Measurements from ENCODE around the gene FAAP20.

Gene FAAP20

DNA sequence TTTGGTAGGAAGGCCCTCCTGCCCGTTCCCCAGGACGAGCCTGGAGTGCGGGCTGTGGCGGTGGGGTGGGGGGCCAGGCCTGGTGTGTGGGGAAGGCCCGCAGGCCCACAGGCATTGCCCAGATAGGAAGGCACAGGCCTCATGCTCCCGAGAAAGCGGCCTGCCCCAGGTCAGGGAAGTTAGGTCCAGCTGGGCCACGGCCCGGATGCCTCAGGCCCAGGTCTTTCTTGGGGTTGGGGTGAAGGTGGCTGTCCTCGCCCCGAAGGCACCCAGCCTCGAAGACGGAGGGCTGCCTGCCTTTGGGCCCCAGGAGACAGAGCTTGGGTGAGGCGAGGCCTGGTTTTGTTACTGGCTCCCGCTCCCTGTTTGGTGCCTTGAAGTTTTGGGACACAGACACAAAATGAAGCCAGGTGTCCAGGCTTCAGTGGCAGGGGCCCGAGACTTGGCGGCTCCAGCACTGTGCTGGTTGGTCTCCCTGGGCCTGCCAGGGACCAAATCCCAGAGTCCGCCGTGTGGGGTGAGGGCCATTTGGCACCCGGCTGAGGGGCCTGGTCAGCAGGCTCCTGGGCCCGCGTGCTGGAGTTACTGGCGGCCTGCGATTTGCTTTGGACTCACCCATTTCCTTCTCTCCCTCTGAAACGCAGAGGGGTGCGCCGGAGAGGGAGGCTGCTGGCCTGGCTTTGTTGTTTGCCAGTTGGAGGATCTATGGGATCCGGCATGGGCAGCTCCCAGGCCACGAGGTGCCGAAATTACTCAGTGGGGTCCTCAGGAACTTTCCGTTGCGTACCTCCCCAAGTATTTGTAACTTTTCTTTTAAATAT is 35.5 kb upstream of the FAAP20 start:
- no peak for DNase-seq (ENCODE audit: low spot score)

DNA sequence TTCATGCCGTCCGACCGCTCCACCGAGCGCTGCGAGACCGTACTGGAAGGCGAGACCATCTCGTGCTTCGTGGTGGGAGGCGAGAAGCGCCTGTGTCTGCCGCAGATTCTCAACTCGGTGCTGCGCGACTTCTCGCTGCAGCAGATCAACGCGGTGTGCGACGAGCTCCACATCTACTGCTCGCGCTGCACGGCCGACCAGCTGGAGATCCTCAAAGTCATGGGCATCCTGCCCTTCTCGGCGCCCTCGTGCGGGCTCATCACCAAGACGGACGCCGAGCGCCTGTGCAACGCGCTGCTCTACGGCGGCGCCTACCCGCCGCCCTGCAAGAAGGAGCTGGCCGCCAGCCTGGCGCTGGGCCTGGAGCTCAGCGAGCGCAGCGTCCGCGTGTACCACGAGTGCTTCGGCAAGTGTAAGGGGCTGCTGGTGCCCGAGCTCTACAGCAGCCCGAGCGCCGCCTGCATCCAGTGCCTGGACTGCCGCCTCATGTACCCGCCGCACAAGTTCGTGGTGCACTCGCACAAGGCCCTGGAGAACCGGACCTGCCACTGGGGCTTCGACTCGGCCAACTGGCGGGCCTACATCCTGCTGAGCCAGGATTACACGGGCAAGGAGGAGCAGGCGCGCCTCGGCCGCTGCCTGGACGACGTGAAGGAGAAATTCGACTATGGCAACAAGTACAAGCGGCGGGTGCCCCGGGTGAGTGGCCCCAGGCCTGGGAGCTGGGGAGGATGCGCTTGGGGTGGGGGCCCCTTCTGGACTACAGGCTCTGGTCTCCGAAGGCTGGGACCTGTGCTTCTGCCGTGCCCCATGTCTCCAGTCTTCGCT is 34.7 kb upstream of the FAAP20 start:
- DNase-seq (ENCODE audit: low spot score) = peak; percentile 20

DNA sequence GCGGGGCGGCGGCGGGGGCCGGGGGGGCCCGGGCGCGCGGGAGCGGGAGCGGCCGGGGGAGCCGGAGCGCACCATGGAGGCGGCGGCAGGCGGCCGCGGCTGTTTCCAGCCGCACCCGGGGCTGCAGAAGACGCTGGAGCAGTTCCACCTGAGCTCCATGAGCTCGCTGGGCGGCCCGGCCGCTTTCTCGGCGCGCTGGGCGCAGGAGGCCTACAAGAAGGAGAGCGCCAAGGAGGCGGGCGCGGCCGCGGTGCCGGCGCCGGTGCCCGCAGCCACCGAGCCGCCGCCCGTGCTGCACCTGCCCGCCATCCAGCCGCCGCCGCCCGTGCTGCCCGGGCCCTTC is 34.1 kb upstream of the FAAP20 start:
- DNase-seq (ENCODE audit: low spot score) = no peak

DNA sequence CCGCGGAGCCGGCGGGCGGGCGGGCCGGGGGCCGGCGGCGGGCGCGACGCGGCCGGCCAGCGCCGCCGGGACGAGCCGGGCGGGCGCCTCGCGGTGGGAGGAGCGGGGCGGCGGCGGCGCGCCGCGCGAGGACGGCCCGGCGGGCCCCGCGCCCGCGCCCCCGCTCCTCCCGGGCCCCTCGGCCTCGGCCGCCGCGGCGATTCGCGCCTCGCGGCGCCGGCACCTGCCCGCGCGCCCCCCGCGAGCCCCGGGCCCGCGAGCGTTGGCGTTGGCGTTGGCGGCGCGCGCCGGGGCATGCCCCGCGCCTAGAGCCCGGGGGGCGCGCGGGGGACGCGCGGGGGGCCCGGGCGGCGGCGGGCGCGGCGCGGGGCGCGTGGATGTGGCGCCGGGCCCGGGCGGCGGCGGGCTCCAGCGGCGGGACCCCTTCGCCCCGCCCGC is 33.6 kb upstream of the FAAP20 start, which contains the start of gene SKI:
TSS of gene SKI (plus strand) at position 163 of the 438 bp plus-strand sequence. CDS start 448 bp downstream, outside the sequence.
- DNase-seq (ENCODE audit: low spot score) = no peak

DNA sequence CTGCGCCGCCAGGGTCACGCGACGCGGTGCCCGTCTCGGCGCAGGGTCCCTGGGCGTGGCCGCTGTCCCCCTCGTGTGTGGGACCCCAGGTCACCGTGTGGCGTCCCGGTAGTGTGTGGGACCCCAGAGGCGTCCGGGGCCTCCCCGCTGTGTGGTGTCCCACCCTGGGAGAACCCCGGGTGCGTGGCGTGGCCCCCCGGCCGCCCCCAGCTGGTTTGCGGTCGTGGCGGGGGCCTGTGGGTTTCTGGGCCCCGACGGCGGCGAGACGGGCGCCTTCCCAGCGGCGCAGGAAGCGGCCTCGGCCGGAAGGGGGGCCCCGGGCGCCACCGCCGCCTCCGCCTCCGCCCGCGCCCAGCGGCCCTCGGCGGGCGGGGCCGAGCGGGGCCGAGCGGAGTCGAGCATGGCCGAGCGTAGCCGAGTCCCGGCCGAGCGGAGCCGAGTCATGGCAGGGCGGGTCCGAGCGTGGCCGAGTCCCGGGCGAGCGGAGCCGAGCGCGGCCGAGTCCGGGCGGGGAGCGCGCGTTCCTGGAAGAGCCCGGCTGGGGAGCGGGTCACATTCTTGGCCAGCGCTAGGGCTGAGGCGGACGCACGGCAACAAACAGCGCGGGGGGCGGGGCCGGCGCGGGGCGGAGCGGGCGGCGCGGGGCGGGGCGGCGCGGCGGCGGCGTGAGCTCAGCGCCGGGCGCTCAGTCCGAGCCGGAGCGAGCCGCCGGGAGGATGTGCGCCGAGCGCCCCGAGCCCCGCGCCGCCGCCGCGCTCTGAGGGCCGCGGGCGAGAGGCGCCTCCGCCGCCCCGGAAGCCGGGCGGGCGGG is 33.0 kb upstream of the FAAP20 start:
- DNase-seq (ENCODE audit: low spot score) = peak; percentile 99

DNA sequence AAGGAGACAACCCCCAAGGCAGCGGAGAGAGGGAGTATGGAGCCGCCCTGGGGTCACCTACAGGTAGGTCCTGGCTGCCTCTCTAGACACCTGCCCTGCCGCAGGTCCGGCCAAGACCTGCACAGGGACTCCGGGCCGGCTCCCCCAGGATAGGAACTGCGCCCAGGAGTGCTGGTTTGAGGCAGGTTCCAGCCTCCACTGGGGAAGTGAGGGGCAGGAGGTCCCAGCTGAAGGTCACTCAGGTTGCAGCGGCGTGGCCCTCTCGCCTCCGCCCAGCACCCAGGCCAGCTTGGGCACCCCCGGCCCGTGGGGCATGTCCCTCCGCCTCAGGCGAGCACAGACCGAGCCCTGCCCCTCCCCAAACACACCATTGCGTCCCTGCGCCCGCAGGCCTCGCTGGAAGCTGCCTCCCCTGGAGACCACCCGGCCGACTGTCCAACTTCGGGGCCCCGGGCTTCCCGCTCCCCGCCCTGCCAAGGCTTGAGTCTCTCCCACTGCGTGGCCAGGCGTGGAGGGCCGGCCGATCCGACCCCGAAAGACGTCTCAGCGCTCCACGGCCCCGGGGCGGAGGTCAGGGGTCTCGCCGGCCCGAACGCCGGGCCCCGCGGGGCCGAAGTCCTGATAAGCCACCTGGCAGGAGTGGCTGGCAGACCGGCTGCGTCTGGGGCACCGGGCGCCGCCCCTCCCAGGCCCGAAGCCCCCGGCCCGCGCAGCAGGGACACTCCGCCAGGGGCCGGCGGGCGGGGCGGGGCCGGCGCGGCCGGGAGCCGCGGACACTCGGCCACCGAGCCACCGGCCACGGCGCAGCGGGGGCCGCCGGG is 32.2 kb upstream of the FAAP20 start:
- DNase-seq (ENCODE audit: low spot score) = no peak

DNA sequence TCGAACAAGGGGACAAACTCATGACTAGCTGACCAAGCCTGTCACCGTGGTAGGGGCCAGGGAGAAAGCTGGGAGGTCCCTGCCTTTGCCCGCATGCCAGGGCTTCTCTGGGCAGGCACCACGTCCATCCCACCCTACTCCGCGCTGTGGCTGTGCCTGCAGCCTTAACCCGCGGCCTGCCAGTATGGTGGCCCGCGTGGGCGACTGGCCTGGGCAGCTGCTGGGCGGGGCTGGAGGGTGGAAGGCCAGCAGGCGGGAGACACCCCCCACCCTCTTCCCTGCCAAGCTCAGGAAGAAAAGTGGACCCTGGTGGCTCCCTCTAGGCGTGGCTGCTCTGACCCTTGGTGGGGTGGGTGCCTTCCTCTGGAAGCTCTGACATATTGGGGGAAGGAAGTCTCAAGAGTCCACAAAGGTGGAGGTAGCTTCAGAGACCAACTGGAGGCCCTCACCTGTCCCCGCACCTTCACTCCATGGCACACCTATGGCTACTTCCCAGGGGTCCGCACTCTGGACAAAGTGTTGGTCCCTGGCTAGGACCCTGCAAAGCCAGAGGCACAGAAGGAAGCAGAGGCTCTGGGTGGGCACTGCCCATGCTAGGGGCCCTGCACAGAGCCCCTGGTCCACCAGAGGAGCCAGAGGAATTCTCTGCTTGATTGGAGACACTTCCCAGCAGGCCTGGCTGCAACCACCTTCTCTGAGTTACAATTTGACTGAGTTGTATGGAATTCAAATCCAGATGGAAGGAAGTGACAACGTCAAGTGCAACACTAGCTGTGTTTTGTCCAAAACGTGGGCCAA is 30.3 kb upstream of the FAAP20 start:
- no peak for DNase-seq (ENCODE audit: low spot score)

DNA sequence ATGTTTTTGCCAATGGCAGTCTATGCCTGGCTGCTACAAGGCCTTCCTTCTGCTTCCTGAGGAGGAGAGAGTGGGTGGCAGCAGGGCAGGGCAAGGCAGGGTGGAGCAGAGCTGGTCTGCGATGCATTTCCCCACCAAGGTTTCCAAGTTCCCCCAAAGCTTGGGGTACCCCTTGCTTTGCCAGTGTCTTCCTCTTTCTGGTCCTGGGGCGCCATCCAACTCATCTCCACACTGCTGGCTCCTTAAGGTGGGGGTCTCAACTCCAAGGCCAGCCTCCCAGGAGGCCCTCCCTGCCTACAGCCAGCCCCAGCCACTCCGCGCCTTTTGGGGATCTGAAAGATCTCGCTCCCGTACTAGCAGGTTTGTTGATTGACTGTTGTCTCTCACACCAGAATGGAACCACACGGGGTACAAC is 29.6 kb upstream of the FAAP20 start:
- no peak for DNase-seq (ENCODE audit: low spot score)

DNA sequence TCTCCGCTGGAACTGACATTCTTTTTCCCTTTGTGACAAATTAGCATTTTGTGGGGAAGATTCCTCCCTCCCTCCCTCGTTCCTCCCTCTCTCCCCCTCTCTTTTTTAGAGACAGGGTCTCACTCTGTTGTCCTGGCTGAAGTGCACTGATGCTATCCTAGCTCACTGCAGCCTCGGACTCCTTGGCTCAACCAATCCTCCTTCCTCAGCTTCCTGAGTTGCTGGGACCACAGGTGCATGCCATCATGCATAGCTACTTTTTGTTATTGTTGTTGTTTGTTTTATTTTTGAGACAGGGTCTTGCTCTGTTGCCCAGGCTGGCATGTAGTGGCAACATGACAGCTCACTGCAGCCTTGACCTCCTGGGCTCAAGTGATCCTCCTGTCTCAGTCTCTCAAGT is 26.7 kb upstream of the FAAP20 start:
- DNase-seq (ENCODE audit: low spot score) = no peak

DNA sequence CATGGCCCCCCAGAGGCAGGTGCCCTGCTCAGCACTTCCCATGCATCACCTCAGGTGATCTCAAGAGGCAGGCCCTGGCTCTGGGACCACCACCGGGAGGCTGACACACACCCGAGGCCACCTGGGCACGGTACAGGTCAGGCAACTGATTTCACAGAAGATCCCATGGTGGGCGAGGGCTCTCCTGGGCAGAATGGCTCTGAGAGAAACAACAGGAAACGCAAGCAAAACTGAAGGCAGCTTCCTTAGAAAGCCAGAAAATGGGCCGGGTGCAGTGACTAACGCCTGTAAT is 22.1 kb upstream of the FAAP20 start:
- no peak for DNase-seq (ENCODE audit: low spot score)

DNA sequence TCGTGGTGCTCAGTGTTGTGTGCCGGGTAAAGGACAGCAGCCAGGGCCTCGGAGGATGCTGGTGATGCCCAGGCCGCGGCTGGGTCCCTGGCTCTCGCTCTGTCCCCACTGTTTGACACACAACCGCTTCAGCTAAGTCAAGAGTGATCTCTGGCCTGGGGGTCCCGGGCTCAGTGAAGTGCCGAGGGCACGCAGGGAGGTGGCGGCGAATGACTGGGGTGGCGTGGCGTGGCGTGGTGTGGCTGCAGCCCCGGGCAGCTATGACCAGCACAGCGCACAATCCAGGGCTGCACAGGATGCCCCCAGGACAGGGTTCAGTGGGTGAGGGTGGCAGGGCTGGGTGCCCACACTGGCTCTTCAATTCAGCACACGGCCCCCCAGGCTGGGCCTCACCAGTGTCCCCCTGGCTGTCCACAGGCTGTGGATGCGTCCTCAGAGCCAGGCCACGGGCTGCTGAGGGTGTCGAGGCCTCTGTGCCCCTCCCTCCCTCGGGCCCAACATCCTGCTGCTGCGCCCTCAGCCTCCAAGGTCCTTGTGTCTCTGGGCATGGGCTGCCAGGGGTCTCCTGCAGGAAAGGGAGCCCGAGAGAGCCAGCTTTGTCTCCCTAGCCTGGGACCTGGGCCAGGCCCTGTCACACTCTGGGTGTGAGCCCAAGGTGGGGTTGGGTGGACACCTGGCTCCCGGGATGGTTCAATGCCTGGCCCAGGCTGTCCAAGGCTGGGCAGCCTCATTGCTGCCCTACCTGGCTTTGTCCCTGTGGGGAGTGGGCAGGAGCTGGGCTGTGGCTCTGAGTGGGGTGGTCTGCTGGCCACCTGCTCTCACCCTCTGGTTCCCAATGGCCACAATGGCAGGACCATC is 21.6 kb upstream of the FAAP20 start:
- DNase-seq (ENCODE audit: low spot score) = no peak

DNA sequence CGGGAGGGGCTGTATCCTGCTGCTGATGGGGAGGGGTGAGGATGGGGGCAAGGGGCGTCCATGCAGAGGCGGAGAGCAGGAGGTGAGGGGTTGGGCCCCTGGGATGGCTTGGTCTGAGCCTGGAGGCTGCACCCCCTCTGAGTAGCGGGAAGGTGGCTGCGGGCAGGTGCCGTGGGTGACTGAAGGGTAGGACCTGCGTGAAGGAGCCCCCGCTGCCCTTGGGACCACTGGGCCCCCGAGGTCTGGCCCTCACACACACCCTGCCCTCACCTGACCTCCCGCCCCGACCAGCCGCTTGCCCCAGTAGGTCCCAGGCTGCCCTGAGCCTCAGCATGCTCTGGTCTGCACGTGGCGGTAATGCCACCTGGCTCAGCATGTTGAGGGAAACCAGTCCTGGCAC is 20.8 kb upstream of the FAAP20 start:
- DNase-seq (ENCODE audit: low spot score) = no peak

DNA sequence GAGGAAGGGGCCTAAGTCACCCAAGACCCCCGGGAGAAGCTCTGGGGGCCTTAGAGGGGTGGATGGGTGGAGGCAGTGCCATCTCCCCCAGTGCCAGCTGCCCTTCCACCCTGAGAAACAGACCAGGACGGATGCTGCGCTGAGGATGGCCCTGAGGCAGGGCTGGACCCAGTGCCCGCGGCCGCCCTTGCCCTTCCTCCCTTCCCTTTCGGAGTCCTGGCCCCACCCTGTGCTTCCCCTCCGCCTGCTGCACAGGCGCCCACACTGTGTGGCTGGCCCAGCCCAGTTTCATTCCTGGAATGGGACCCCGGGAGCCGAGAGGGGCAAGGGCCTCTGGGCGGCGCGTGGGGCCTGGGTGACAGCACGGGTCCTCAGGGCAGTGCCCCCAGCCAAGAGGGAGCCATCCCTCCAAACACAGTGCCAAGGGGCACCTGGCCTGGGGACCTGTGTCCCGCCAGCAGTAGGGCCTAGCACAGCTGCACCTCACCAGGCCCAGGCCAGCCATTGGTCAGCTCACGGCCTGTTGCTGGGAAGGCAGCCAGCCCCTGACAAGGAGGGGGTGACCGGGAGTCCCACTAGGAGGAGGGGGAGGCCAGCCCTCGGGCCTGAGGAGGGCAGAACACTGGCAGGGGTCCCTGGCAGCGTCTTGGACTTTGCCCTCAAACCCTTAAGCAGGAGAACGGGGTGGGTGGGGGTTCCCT is 20.1 kb upstream of the FAAP20 start:
- no peak for DNase-seq (ENCODE audit: low spot score)

DNA sequence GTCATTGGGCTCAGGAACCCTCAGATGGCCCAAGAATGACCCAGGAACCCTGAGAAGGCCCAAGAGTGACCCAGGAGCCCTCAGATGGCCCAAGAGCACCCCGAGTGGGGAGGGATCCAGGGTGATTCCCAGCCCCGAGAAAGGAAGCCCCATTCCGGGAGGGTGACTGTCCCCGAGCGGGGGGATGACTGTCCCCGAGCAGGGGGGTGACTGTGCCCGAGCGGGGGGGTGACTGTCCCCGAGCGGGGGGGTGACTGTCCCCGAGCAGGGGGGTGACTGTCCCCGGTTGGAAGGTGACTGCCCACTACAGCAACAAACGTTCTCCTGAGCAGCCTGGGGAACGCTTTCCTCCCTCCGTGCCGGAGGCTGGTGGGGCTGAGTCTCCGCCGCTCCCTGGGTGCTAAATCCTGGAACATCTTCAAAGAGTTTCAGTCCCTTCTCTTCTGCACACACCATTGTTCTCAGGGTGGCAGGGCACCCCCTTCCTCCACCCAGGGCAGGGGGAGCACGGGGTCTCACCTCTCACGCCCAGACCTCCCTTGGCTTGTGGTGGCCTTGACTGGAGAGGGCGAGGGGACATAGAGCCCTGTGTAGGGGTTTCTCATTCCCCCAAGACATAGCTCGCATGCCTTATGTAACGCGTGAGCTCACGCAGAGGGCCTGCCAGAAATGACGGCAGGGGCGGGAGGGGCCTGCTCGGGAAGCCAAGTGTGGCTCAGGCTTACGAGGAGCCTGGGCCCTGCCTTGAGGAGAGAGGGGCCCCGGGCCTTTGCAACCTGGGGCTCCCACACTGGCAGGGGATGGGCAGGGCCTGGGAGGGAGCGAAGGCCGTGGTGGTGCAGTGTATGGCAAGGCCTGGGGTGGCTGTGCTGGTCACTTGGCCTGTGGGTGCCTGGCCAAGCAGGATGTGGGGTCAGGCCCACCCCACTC is 19.3 kb upstream of the FAAP20 start:
- DNase-seq (ENCODE audit: low spot score) = no peak

DNA sequence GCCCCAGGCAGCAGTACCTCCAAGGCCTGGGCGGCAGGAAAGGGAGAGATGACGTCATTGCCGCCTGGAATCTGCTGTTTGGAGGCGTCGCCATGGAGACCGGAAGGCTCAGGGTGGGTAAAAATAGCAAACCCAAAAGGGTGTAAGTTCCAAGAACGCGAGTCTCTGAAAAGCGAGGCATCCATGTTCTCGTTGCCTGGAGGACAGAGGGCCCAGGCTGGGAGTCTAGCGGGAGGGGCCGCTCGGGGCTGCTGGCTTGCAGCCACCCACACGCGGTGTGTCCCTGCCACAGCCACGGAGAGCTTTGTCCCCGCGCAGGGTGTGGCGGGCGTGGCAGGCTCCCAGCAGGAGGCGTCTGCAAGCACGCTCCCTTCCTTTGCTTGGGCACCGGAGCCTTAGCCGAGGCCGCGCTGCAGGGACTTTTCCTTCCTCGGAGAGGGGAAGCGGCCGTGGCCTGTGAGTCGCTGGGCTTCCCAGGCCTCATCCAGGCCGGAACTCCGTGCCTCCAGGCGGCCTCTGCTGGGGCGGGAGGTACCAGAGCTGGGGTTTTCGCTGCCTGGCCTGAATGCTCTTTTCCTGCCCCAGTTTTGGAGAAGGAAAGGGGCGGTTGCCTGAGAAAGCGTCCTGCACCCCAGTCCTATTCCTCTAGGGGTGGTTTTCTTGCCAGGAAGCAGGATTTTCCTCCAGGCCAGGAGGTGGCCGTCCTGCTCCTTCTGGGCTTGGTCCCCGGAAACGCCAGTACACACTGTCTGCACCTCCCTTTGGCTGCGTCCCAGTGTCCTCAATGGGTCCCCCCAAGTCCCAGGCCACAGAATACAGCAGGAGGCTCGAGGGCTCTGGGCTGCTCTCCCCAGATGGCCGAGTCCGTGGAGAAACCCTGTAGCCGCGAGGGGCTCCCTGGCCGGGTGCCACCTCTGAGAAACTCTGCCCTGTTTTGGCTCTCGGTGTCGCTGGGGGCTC is 18.2 kb upstream of the FAAP20 start:
- DNase-seq (ENCODE audit: low spot score) = peak; percentile 74

DNA sequence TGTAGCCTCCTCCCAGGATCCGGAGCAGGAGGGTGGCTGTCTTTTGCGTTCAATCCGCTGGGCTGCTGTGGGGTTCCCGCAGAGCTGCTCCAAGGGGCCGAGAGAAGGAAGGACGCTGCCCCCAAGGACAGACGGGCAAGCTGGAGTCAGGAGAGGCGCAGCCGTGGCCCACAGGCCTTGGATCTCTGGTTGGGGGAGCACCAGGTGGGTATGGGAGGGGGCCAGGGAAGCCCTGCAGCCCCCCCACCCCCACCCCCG is 17.6 kb upstream of the FAAP20 start:
- no peak for DNase-seq (ENCODE audit: low spot score)

DNA sequence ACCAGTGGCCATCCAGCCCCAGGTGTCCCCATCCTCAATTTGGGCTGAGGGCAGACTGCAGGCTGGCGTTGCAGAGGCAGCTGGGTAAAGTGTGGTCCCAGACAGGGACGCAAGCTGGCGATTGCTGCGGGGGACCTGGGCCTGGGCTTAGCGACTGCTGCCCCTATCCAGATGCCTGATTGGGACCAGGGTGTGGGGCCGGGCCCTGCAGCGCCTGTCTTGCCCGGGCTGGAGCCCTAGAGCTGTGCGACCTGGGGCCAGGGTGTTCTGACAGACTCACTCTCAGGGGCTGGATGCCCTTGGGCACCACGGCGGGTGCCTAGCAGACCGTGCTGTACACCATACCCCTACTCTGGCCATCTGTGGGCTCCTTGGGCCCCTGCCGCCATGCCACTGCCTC is 16.2 kb upstream of the FAAP20 start:
- DNase-seq (ENCODE audit: low spot score) = no peak

Measured in LoVo (cell line).